ENCODE measurements around the gene TP53AIP1. TPM values are rescaled to one million over a fixed set of nuclear protein-coding genes. Genes with fewer than 3 reads are reported as not detected.

The TP53AIP1 gene
- total RNA-seq = not detected

GRCh38 chr11:128942817-128943427 is at the start of gene TP53AIP1:
TP53AIP1 (minus strand) TSS chr11:128942871; CDS start chr11:128937818, 5,053 bp downstream.
- Mint-ChIP-seq H3K9me3 (no peaks in the 10 kb centered on the region), H3K36me3 (ENCODE audit: low read depth) (no peaks in the 10 kb centered on the region), H3K27ac (no peak within 1 kb of the TSS), H3K27me3 (ENCODE audit: low read depth) (no peaks in the 10 kb centered on the region), H3K4me3 (no peak within 1 kb of the TSS), H3K4me1 (ENCODE audit: low read depth) (no peaks in the 10 kb centered on the region)
- intact Hi-C loops (cut with micrococcal nuclease) = no loop called here
- CTCF ChIA-PET = interaction anchor here (0.6 to 1.2 kb wide), 2 partner anchors 29 to 61 kb away, joined by 3 read pairs; no protein-coding TSS in a partner anchor
- no peak for DNase-seq

- no peak overlapping the region for H3K4me3 Mint-ChIP-seq
- CTCF ChIA-PET = no interaction called here
- H3K9me3 Mint-ChIP-seq = no peaks in the 10 kb centered on the region
- H3K27ac Mint-ChIP-seq = no peak overlapping the region
- H3K27me3 Mint-ChIP-seq (ENCODE audit: low read depth) = no peaks in the 10 kb centered on the region
- no peaks in the 10 kb centered on the region for H3K4me1 Mint-ChIP-seq (ENCODE audit: low read depth)
- intact Hi-C loops (cut with micrococcal nuclease) = no loop called here
- no peak for DNase-seq
- H3K36me3 Mint-ChIP-seq (ENCODE audit: low read depth) = peaks cover 2% of the 10 kb centered on the region
These were observed 45.7 kb upstream of the TP53AIP1 start for GRCh38 chr11:128988242-128988970.

GRCh38 chr11:128985880-128986279 is 43.2 kb upstream of the TP53AIP1 start:
- intact Hi-C loops (cut with micrococcal nuclease) = no loop called here
- Mint-ChIP-seq H3K27ac (no peak overlapping the region), H3K4me1 (ENCODE audit: low read depth) (no peaks in the 10 kb centered on the region), H3K36me3 (ENCODE audit: low read depth) (peaks cover 4% of the 10 kb centered on the region), H3K9me3 (no peaks in the 10 kb centered on the region), H3K4me3 (no peak overlapping the region), H3K27me3 (ENCODE audit: low read depth) (no peaks in the 10 kb centered on the region)
- DNase-seq = no peak
- CTCF ChIA-PET = interaction anchor here (0.7 to 1.0 kb wide), 2 partner anchors 30 to 100 kb away, joined by 3 read pairs; no protein-coding TSS in a partner anchor

- H3K36me3 Mint-ChIP-seq (ENCODE audit: low read depth) = peaks cover 4% of the 10 kb centered on the region
- no peak overlapping the region for H3K27ac Mint-ChIP-seq
- no peak for DNase-seq
- no peaks in the 10 kb centered on the region for H3K4me1 Mint-ChIP-seq (ENCODE audit: low read depth)
- CTCF ChIA-PET = no interaction called here
- intact Hi-C loops (cut with micrococcal nuclease) = no loop called here
- no peaks in the 10 kb centered on the region for H3K27me3 Mint-ChIP-seq (ENCODE audit: low read depth)
- no peaks in the 10 kb centered on the region for H3K9me3 Mint-ChIP-seq
- H3K4me3 Mint-ChIP-seq = no peak overlapping the region
These were observed 40.4 kb upstream of the TP53AIP1 start for GRCh38 chr11:128983023-128983422.

GRCh38 chr11:128981254-128981653 is 38.6 kb upstream of the TP53AIP1 start:
- no peak for DNase-seq
- intact Hi-C loops (cut with micrococcal nuclease) = no loop called here
- Mint-ChIP-seq H3K36me3 (ENCODE audit: low read depth) (peaks cover 4% of the 10 kb centered on the region), H3K27ac (no peak overlapping the region), H3K27me3 (ENCODE audit: low read depth) (no peaks in the 10 kb centered on the region), H3K9me3 (no peaks in the 10 kb centered on the region), H3K4me3 (no peak overlapping the region), H3K4me1 (ENCODE audit: low read depth) (no peaks in the 10 kb centered on the region)
- CTCF ChIA-PET = interaction anchor here (0.6 kb wide), 2 partner anchors 1308 to 1415 kb away, joined by 4 to 6 read pairs; no protein-coding TSS in a partner anchor

GRCh38 chr11:128970598-128971190 is 28.0 kb upstream of the TP53AIP1 start:
- CTCF ChIA-PET = no interaction called here
- DNase-seq = no peak
- H3K4me3 Mint-ChIP-seq = no peak overlapping the region
- peaks cover under 1% of the 10 kb centered on the region for H3K4me1 Mint-ChIP-seq (ENCODE audit: low read depth)
- H3K36me3 Mint-ChIP-seq (ENCODE audit: low read depth) = peaks cover 10% of the 10 kb centered on the region
- H3K9me3 Mint-ChIP-seq = no peaks in the 10 kb centered on the region
- H3K27ac Mint-ChIP-seq = no peak overlapping the region
- intact Hi-C loops (cut with micrococcal nuclease) = no loop called here
- no peaks in the 10 kb centered on the region for H3K27me3 Mint-ChIP-seq (ENCODE audit: low read depth)

GRCh38 chr11:128968916-128969315 is 26.2 kb upstream of the TP53AIP1 start:
- no peaks in the 10 kb centered on the region for H3K27me3 Mint-ChIP-seq (ENCODE audit: low read depth)
- no peak overlapping the region for H3K27ac Mint-ChIP-seq
- intact Hi-C loops (cut with micrococcal nuclease) = no loop called here
- H3K9me3 Mint-ChIP-seq = no peaks in the 10 kb centered on the region
- peaks cover 16% of the 10 kb centered on the region for H3K4me1 Mint-ChIP-seq (ENCODE audit: low read depth)
- DNase-seq = no peak
- peaks cover 10% of the 10 kb centered on the region for H3K36me3 Mint-ChIP-seq (ENCODE audit: low read depth)
- no peak overlapping the region for H3K4me3 Mint-ChIP-seq
- CTCF ChIA-PET = no interaction called here

GRCh38 chr11:128967578-128967977 is 24.9 kb upstream of the TP53AIP1 start:
- intact Hi-C loops (cut with micrococcal nuclease) = no loop called here

GRCh38 chr11:128965485-128965884 is 22.8 kb upstream of the TP53AIP1 start:
- intact Hi-C loops (cut with micrococcal nuclease) = loop anchor here (1.0 kb wide), 1 partner anchor 151 kb away; no protein-coding TSS in a partner anchor
- peaks cover 25% of the 10 kb centered on the region for H3K4me1 Mint-ChIP-seq (ENCODE audit: low read depth)
- H3K36me3 Mint-ChIP-seq (ENCODE audit: low read depth) = peaks cover 9% of the 10 kb centered on the region
- DNase-seq = no peak
- H3K27ac Mint-ChIP-seq = no peak overlapping the region
- CTCF ChIA-PET = interaction anchor here (0.9 kb wide), 1 partner anchor 80 kb away, joined by 3 read pairs; no protein-coding TSS in a partner anchor
- H3K27me3 Mint-ChIP-seq (ENCODE audit: low read depth) = no peaks in the 10 kb centered on the region
- no peak overlapping the region for H3K4me3 Mint-ChIP-seq
- H3K9me3 Mint-ChIP-seq = no peaks in the 10 kb centered on the region

More at GRCh38 chr11:128967578-128967977, 24.9 kb upstream of the TP53AIP1 start:
- no peak overlapping the region for H3K4me3 Mint-ChIP-seq
- peaks cover 10% of the 10 kb centered on the region for H3K36me3 Mint-ChIP-seq (ENCODE audit: low read depth)
- CTCF ChIA-PET = interaction anchor here (0.7 kb wide), 1 partner anchor 924 kb away, joined by 3 read pairs; no protein-coding TSS in a partner anchor
- no peak overlapping the region for H3K27ac Mint-ChIP-seq
- no peaks in the 10 kb centered on the region for H3K9me3 Mint-ChIP-seq
- no peak for DNase-seq
- peaks cover 25% of the 10 kb centered on the region for H3K4me1 Mint-ChIP-seq (ENCODE audit: low read depth)
- H3K27me3 Mint-ChIP-seq (ENCODE audit: low read depth) = no peaks in the 10 kb centered on the region

GRCh38 chr11:128964463-128964930 is 21.8 kb upstream of the TP53AIP1 start:
- Mint-ChIP-seq H3K27ac (no peak overlapping the region), H3K9me3 (no peaks in the 10 kb centered on the region), H3K4me3 (no peak overlapping the region), H3K27me3 (ENCODE audit: low read depth) (no peaks in the 10 kb centered on the region), H3K36me3 (ENCODE audit: low read depth) (peaks cover under 1% of the 10 kb centered on the region), H3K4me1 (ENCODE audit: low read depth) (peaks cover 25% of the 10 kb centered on the region)
- intact Hi-C loops (cut with micrococcal nuclease) = loop anchor here (5.0 kb wide), 2 partner anchors 318 to 368 kb away; no protein-coding TSS in a partner anchor
- CTCF ChIA-PET = interaction anchor here (0.7 to 0.9 kb wide), 2 partner anchors 59 to 79 kb away, joined by 3 read pairs; no protein-coding TSS in a partner anchor
- no peak for DNase-seq

- Mint-ChIP-seq H3K27ac (no peak overlapping the region), H3K27me3 (ENCODE audit: low read depth) (no peaks in the 10 kb centered on the region), H3K36me3 (ENCODE audit: low read depth) (no peaks in the 10 kb centered on the region), H3K9me3 (no peaks in the 10 kb centered on the region), H3K4me1 (ENCODE audit: low read depth) (peaks cover 25% of the 10 kb centered on the region), H3K4me3 (no peak overlapping the region)
- CTCF ChIA-PET = interaction anchor here (0.7 kb wide), 1 partner anchor 58 kb away, joined by 3 read pairs; no protein-coding TSS in a partner anchor
- intact Hi-C loops (cut with micrococcal nuclease) = loop anchor here (5.0 kb wide), 2 partner anchors 318 to 368 kb away; no protein-coding TSS in a partner anchor
- no peak for DNase-seq
These were observed 21.2 kb upstream of the TP53AIP1 start for GRCh38 chr11:128963744-128964325.

- no peak overlapping the region for H3K4me3 Mint-ChIP-seq
- H3K27me3 Mint-ChIP-seq (ENCODE audit: low read depth) = no peaks in the 10 kb centered on the region
- DNase-seq = no peak
- no peaks in the 10 kb centered on the region for H3K36me3 Mint-ChIP-seq (ENCODE audit: low read depth)
- CTCF ChIA-PET = interaction anchor here (1.5 kb wide), 1 partner anchor 78 kb away, joined by 4 read pairs; no protein-coding TSS in a partner anchor
- H3K4me1 Mint-ChIP-seq (ENCODE audit: low read depth) = peaks cover 25% of the 10 kb centered on the region
- no peak overlapping the region for H3K27ac Mint-ChIP-seq
- H3K9me3 Mint-ChIP-seq = no peaks in the 10 kb centered on the region
- intact Hi-C loops (cut with micrococcal nuclease) = loop anchor here (5.0 kb wide), 2 partner anchors 319 to 369 kb away; no protein-coding TSS in a partner anchor
These were observed 20.2 kb upstream of the TP53AIP1 start for GRCh38 chr11:128962896-128963295.

Data from activated naive CD4-positive, alpha-beta T cell treated with anti-CD3 and anti-CD28 coated beads for 36 hours (primary cell).